HepG2 (cell line): ENCODE measurements around the gene PLIN1. TPM values are rescaled to one million over a fixed set of nuclear protein-coding genes. Genes with fewer than 3 reads are reported as not detected.

Experiments used
- ATAC-seq: fragments of 200-7000 bp; cut with Tn5 transposase; 3 replicates; pipeline ENCODE4 v1.9.1; 2020; ENCODE audit warnings: mild to moderate bottlenecking, moderate library complexity
- BruUV-seq: library from RNA; stranded (reverse); fragments of 400-500 nt; replicated peaks from 2 replicates; lab custom pipeline; 2021; lab: Mats Ljungman, UMichigan
- CTCF ChIA-PET: fragments of 300-600 bp; formaldehyde crosslinking; extraction: SDS; loops from one replicate; lab custom pipeline; 2021; ENCODE audit warnings: low total read pairs, inconsistent platforms, low intra/inter-chr PET ratio; lab: Yijun Ruan, JAX
- POLR2A ChIA-PET: fragments of 350-600 bp; sonication (Branson Sonifier 250); formaldehyde crosslinking; loops from one replicate; lab custom pipeline; 2020; ENCODE audit warnings: antibody characterized with exemption, inconsistent platforms; lab: Yijun Ruan, JAX
- DNase-seq: peaks from one replicate; pipeline ENCODE4 v3.0.0-alpha.2; 2015; ENCODE audit warnings: low spot score
- FAIRE-seq: peaks from 3 replicates; lab custom pipeline; 2011; peaks lifted over from hg19 to GRCh38; lab: Jason Lieb, UNC
- H2AFZ ChIP-seq: one replicate; pipeline ENCODE4 v1.6.1; 2011; ENCODE audit warnings: low read length, inconsistent platforms
- H3K27ac ChIP-seq: fragments of 300-600 bp; 3 replicates; pipeline ENCODE4 v1.8.0; 2011; ENCODE audit warnings: mixed run types, mild to moderate bottlenecking, mixed read lengths, low read length, inconsistent platforms; ENCODE audit not compliant: insufficient read depth; ENCODE audit errors: extremely low read length
- H3K27me3 ChIP-seq, 2 experiments: fragments of 200-600 bp in 1 of 2; 2 replicates in 1 of 2; 3 replicates in 1 of 2; pipeline versions ENCODE4 v1.6.0 to v1.8.0; 2011; ENCODE audit warnings: low read length in 2 of 2, mild to moderate bottlenecking in 2 of 2, moderate library complexity in 2 of 2, inconsistent platforms in 1 of 2; ENCODE audit not compliant: insufficient read depth in 2 of 2, control insufficient read depth in 1 of 2
- H3K36me3 ChIP-seq, 2 experiments: fragments of 200-600 bp in 1 of 2; replicated peaks in 1 of 2; 2 replicates in 1 of 2; 3 replicates in 1 of 2; pipeline versions ENCODE4 v1.5.1 to v1.8.0; 2011; ENCODE audit warnings: low read length in 2 of 2, inconsistent platforms in 1 of 2; ENCODE audit not compliant: insufficient read depth in 2 of 2, control insufficient read depth in 1 of 2
- H3K4me1 ChIP-seq: 2 replicates; pipeline ENCODE4 v1.5.1; 2012; ENCODE audit warnings: low read length, inconsistent platforms; ENCODE audit not compliant: insufficient read depth
- H3K4me2 ChIP-seq: 2 replicates; pipeline ENCODE4 v1.6.0; 2011; ENCODE audit warnings: low read depth, low read length, inconsistent platforms
- H3K4me3 ChIP-seq, 3 experiments: fragments of 200-600 bp in 1 of 3; sonication (generic), shearing (Covaris generic) in 1 of 3; replicated peaks in 1 of 3; 2 replicates each; pipeline ENCODE4 v1.5.1; 2011 to 2016; ENCODE audit warnings: low read length in 3 of 3, inconsistent platforms in 2 of 3, low read depth in 2 of 3, mild to moderate bottlenecking in 2 of 3, control low read depth in 1 of 3, mixed read lengths in 1 of 3; ENCODE audit not compliant: insufficient read depth in 1 of 3
- H3K79me2 ChIP-seq: one replicate; pipeline ENCODE4 v1.6.1; 2011; ENCODE audit warnings: low read length, inconsistent platforms; ENCODE audit not compliant: insufficient read depth
- H3K9ac ChIP-seq: 2 replicates; pipeline ENCODE4 v1.6.0; 2011; ENCODE audit warnings: mild to moderate bottlenecking, low read depth, low read length, inconsistent platforms; ENCODE audit not compliant: insufficient read depth
- H3K9me3 ChIP-seq: 2 replicates; pipeline ENCODE4 v1.5.1; 2012; ENCODE audit warnings: mild to moderate bottlenecking, low read length
- H4K20me1 ChIP-seq: 2 replicates; pipeline ENCODE4 v1.6.0; 2011; ENCODE audit warnings: inconsistent platforms, mild to moderate bottlenecking, low read length, moderate library complexity; ENCODE audit not compliant: insufficient read depth
- CC2D1A ChIP-seq: sonication (generic); formaldehyde crosslinking; IDR thresholded peaks from 2 replicates; pipeline ENCODE4 v1.8.1; 2023; ENCODE audit warnings: mild to moderate bottlenecking, missing genetic modification reagents
- HIVEP1 ChIP-seq: sonication (generic); formaldehyde crosslinking; IDR thresholded peaks from 2 replicates; pipeline ENCODE4 v1.4.0; 2020; ENCODE audit warnings: mild to moderate bottlenecking, missing genetic modification reagents
- HNRNPUL1 ChIP-seq: fragments of 200-400 bp; formaldehyde crosslinking; IDR thresholded peaks from 2 replicates; pipeline ENCODE4 v1.6.1; 2017; ENCODE audit warnings: low read depth, mild to moderate bottlenecking, low read length, moderate library complexity
- IRF2 ChIP-seq: IDR thresholded peaks from 2 replicates; pipeline ENCODE4 v1.6.1; 2018; ENCODE audit warnings: missing genetic modification reagents, missing compliant biosample characterization
- KLF9 ChIP-seq: IDR thresholded peaks from 2 replicates; pipeline ENCODE4 v1.6.1; 2016; ENCODE audit warnings: low read depth
- PRMT3 ChIP-seq: sonication (generic); formaldehyde crosslinking; IDR thresholded peaks from 2 replicates; pipeline ENCODE4 v1.8.1; 2022; ENCODE audit warnings: low read depth, mild to moderate bottlenecking, moderate library complexity, missing genetic modification reagents, borderline replicate concordance
- RCOR2 ChIP-seq: IDR thresholded peaks from 2 replicates; pipeline ENCODE4 v1.6.1; 2016; ENCODE audit warnings: missing biosample characterization, missing genetic modification reagents
- RORA ChIP-seq: sonication (generic); formaldehyde crosslinking; IDR thresholded peaks from 2 replicates; pipeline ENCODE4 v1.5.0; 2020; ENCODE audit warnings: mild to moderate bottlenecking, missing genetic modification reagents, moderate library complexity
- ZBTB10 ChIP-seq: sonication (generic); formaldehyde crosslinking; IDR thresholded peaks from 2 replicates; pipeline ENCODE4 v1.4.0; 2020; ENCODE audit warnings: missing genetic modification reagents, borderline replicate concordance
- ZNF10 ChIP-seq: sonication (generic); formaldehyde crosslinking; IDR thresholded peaks from 2 replicates; pipeline ENCODE4 v1.4.0; 2020; ENCODE audit warnings: mild to moderate bottlenecking, low read depth, missing genetic modification reagents, borderline replicate concordance
- ZNF143 ChIP-seq: sonication (generic); formaldehyde crosslinking; IDR thresholded peaks from 2 replicates; pipeline ENCODE4 v1.4.0; 2020; ENCODE audit warnings: missing genetic modification reagents
- ZNF282 ChIP-seq: fragments of 450-650 bp; IDR thresholded peaks from 2 replicates; pipeline ENCODE4 v1.6.1; 2018; ENCODE audit not compliant: partially characterized antibody
- ZNF333 ChIP-seq: sonication (generic); formaldehyde crosslinking; IDR thresholded peaks from 2 replicates; pipeline ENCODE4 v1.4.0; 2020; ENCODE audit warnings: mild to moderate bottlenecking, missing genetic modification reagents, borderline replicate concordance
- ZNF644 ChIP-seq: IDR thresholded peaks from 2 replicates; pipeline ENCODE4 v1.6.1; 2016; ENCODE audit warnings: low read depth
- ZNF670 ChIP-seq: sonication (generic); formaldehyde crosslinking; IDR thresholded peaks from 2 replicates; pipeline ENCODE4 v1.8.0; 2022; ENCODE audit warnings: mild to moderate bottlenecking, missing genetic modification reagents, borderline replicate concordance
- ZZZ3 ChIP-seq: sonication (generic); formaldehyde crosslinking; IDR thresholded peaks from 2 replicates; pipeline ENCODE4 v1.4.0; 2020; ENCODE audit warnings: missing genetic modification reagents, mild to moderate bottlenecking, borderline replicate concordance
- WGBS: methylation state at CpG from one replicate; pipeline ENCODE4 v1.1.6; 2017; ENCODE audit warnings: low lambda C conversion rate; 5-methylcytosine and 5-hydroxymethylcytosine counted together
- in situ Hi-C: cut with HindIII; loops from 2 replicates; pipeline ENCODE4 v1.10.0; 2017; ENCODE audit warnings: low pct_unique_long_range_greater_than_20kb; ENCODE audit not compliant: extremely low pct_ligation_motif_present
- intact Hi-C: fragments of 100-400 bp; cut with micrococcal nuclease; formaldehyde crosslinking; loops from one replicate; pipeline ENCODE4 v1.10.0; 2022; ENCODE audit not compliant: unreplicated experiment
- polyA plus RNA-seq, 8 experiments: library from polyadenylated mRNA; depleted of rRNA in 3 of 8; stranded (reverse) in 7 of 8; unstranded in 1 of 8; fragments of >200 nt; fragmentation: Illumina TruSeq in 4 of 8; extraction: Trizol in 4 of 8; gene quantifications; 2 replicates each; pipeline versions ENCODE4 v1.2.1 to v1.2.3, GENCODE V29; 2011 to 2016; ENCODE audit warnings: low read depth in 4 of 8, missing spikeins in 1 of 8, mixed read lengths in 1 of 8; ENCODE audit not compliant: insufficient read depth in 1 of 8
- total RNA-seq, 5 experiments: library from RNA; depleted of rRNA; stranded (reverse); fragments of >200 nt; fragmentation: Illumina TruSeq; extraction: Trizol; gene quantifications; 2 replicates each; pipeline ENCODE4 v1.2.3, GENCODE V29; 2016; ENCODE audit warnings: low read depth in 1 of 5
- TF ChIP-seq, protein P1 (sequence below): sonication (generic); formaldehyde crosslinking; IDR thresholded peaks from 2 replicates; pipeline ENCODE4 v1.5.0; 2020; ENCODE audit warnings: missing genetic modification reagents, mild to moderate bottlenecking, borderline replicate concordance

Gene PLIN1
- total and polyA plus RNA-seq, 2 of the 13 experiments (the other 11 are each of a cell fraction or from before 2014, with no cell fraction given): 0.74 to 1.2 TPM

- peaks cover 0 to 2% of the 10 kb centered on the region in 2 experiments; a peak in 1 of 5 replicates for H3K27me3 ChIP-seq
- CTCF ChIA-PET: no interaction called here
- DNase-seq (no peak), FAIRE-seq (no peak), ATAC-seq (no peak)
- no peak overlapping the region for H3K4me3 ChIP-seq
- BruUV-seq: no TSS peak
- in situ Hi-C loops: no loop called here
- H4K20me1 ChIP-seq: no peaks in the 10 kb centered on the region
- H3K4me2 ChIP-seq: no peak overlapping the region
- TF ChIP-seq IRF2 (no peak), KLF9 (CRISPR knock-in tag) (no peak), ZNF143 (CRISPR knock-in tag) (no peak), HIVEP1 (CRISPR knock-in tag) (no peak), ZNF670 (CRISPR knock-in tag) (no peak), CC2D1A (CRISPR knock-in tag) (no peak), HNRNPUL1 (no peak), ZNF333 (CRISPR knock-in tag) (no peak), ZNF282 (no peak), RCOR2 (CRISPR knock-in tag) (no peak), RORA (CRISPR knock-in tag) (no peak), ZZZ3 (CRISPR knock-in tag) (no peak), ZNF10 (CRISPR knock-in tag) (no peak), PRMT3 (CRISPR knock-in tag) (no peak), ZBTB10 (CRISPR knock-in tag) (no peak), ZNF644 (no peak)
- TF ChIP-seq, protein P1, sequence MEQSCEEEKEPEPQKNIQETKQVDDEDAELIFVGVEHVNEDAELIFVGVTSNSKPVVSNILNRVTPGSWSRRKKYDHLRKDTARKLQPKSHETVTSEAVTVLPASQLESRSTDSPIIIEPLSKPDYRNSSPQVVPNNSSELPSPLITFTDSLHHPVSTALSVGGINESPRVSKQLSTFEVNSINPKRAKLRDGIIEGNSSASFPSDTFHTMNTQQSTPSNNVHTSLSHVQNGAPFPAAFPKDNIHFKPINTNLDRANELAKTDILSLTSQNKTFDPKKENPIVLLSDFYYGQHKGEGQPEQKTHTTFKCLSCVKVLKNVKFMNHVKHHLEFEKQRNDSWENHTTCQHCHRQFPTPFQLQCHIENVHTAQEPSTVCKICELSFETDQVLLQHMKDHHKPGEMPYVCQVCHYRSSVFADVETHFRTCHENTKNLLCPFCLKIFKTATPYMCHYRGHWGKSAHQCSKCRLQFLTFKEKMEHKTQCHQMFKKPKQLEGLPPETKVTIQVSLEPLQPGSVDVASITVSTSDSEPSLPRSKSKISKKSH (CRISPR knock-in tag): no peak
- H3K9me3 ChIP-seq: no peaks in the 10 kb centered on the region
- 39% methylated on average over 5 of the region's 5 CpGs for WGBS
- no peaks in the 10 kb centered on the region for H3K36me3 ChIP-seq
- H3K9ac ChIP-seq: no peak overlapping the region
- H3K4me1 ChIP-seq: peaks cover 34% of the 10 kb centered on the region
- H3K27ac ChIP-seq: no peak overlapping the region
- intact Hi-C loops: no loop called here
- no peak overlapping the region for H2AFZ ChIP-seq
- POLR2A ChIA-PET: interaction anchor here (0.7 kb wide), 1 partner anchor 416 kb away, joined by 3 read pairs; no protein-coding TSS in a partner anchor
- no peaks in the 10 kb centered on the region for H3K79me2 ChIP-seq
Observed at GRCh38 chr15:89657686-89658200, 21.4 kb downstream of the PLIN1 start.
